GM04504 (cell line): ENCODE measurements around the gene KCNK5.

Source experiments
- DNase-seq: peaks from one replicate; pipeline ENCODE4 v3.0.0-alpha.2; 2012; ENCODE audit warnings: low read depth

The KCNK5 gene, protein sequence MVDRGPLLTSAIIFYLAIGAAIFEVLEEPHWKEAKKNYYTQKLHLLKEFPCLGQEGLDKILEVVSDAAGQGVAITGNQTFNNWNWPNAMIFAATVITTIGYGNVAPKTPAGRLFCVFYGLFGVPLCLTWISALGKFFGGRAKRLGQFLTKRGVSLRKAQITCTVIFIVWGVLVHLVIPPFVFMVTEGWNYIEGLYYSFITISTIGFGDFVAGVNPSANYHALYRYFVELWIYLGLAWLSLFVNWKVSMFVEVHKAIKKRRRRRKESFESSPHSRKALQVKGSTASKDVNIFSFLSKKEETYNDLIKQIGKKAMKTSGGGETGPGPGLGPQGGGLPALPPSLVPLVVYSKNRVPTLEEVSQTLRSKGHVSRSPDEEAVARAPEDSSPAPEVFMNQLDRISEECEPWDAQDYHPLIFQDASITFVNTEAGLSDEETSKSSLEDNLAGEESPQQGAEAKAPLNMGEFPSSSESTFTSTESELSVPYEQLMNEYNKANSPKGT

DNA sequence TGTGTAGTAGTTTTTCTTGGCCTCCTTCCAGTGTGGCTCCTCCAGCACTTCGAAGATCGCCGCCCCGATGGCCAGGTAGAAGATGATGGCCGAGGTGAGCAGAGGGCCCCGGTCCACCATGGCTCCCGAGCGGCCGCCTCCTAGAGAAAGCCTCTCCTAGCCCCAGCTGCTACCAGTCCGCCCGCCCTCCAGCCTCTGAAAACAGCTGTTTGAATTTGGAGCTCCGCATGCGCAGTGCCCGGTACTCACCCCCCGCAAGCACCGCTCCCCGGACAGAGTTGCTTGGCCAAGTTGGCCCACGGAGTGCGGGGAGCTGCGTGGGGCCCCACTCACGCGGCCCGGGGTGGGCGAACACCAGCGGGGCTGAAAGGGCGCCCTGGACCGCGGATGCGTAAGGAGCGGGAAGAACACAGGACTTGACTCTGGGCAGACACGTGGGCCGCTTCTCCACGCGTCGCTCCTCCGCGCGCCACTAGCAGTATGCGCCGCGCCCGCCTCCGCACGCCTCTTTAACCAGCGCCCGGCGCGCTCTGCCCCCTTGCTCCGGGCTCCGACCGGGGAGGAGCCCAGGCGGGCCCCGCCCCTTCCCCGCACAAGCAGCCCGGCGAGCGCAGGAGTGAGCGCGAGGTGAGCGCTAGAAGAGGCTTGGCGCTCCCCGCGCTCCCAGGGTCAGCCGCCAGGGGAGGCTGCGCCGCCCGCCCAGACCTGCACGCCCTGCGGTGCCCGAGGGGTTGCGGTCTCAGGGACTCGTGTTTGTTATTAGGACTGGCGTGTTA lies at the start of gene KCNK5:
Gene KCNK5, minus strand, starts transcription at position 484 of the 776 bp plus-strand sequence. Its CDS starts 364 bp downstream, at position 120.
- DNase-seq, result no peak

DNA sequence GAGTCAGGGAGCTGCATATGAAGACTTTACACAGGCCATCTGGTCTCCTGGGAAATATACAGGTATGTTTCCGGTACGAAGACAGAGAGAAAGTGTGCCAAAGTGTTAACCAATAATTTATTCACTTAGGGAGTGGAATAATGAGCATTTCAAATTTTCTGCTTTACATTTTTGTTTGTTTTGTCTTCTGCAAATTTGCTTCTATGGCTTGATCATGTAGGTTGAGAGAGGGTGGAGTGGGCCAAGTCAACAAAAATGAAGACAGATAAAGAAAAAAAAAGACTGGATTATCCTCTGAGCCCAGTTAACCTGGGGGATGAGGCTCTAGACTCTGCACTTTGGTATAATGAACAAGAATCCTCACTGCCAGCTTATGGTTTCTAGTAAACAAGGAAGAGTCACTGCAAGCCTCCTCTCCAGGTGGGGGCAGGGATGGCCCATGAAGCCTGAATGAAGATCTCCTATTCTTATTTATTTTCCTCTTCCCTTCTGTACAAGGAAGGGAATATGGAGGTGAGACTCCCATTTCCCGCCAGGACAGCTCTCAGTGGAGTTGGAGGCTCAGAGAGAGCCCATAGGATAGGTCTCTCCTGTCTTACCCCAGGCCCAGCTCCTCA lies 47.2 kb upstream of the KCNK5 start:
- DNase-seq, result no peak

DNA sequence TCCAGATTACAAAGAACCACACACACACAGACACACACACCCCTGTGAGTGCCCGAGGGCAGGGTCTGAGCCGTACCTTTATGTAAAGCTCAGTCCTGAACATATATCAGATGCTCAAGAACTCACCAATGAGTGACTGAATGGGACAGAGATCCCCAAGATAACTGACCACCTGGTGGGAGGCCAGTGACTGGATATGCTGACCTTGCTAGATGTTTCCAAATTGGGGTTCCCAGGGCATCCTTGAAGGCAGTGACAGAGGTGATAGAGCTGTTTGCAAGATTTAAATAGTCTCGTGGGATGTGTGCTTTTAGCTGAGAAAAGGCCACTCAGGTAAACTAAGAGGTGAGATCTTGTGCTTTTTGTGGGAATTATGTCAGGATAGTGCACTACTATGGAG lies 45.6 kb upstream of the KCNK5 start:
- no peak for DNase-seq

DNA sequence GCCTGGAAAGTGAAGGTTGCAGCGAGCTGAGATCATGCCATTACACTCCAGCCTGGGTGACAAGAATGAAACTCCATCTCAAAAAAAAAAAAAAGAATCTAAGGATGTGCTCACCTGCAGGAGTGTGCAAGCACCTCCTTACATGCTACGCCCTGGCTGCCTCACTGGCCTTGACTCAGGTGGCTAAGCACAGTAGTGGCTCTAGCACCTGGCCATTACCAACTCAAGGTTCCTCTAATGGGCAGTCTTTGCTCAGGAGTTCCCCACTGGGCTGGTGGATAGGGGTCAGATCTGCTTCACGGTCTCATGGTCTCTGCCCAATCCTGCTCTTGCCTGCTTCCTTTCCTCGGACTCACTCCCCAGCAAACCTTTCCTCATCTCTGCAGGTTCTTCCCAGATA lies 45.2 kb upstream of the KCNK5 start:
- no peak for DNase-seq

DNA sequence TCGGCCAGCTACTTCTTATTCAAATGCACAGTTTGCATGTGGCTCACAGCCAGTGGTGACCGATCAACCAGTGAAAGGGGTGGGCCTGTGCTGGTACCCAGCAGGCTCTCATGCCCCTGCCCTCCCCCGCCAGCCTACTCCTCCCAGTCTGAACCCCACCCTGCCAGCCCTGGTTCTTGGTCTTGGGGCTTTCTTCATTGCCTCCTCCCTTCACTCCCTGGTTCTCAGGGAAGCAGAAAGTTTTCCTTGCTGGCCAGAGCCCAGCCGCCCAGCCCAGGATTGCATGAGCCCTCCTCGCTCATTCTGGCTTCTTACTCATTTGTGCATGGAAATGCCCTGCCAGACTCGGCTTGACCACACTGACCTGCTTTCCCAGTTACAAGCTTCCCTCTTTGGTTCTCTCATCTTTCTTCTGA lies 44.1 kb upstream of the KCNK5 start:
- no peak for DNase-seq

DNA sequence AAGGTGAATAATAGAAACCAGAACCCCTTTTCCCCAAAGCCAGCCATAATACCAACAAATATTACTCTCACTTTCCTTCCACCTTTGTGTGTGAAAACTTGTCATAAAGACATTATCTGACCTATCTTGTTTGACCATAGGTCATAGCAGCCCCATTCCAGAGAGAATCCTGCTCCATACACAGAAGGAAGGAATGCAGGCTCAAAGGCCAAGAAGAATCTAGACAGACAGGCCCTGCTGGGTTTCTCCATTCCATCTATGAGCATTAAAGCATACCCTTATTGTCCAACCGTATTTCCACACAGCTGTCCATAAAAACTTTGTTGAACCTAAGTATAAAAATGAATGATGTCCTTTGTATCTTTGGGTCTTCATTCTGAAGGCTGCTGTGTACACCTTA lies 40.7 kb upstream of the KCNK5 start:
- DNase-seq, result no peak

DNA sequence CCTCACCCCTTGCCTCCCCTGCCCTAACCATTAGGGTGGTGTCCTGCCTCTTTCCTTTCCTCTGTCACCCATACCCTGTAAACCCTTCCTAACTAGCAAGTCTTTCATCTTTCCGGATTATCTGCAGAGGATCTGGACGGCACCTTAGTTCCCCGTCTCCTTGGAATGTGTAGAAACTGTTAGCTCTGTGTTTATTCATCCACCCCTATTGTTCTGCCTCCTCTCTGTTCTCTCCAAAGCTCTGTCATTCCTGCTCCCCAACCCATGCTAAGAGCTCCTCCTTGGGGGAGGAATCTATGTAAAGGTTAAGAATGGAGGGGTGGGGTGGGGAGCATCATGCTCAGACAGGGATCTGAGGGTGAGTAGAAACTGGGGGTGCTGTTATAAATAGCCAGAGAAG lies 39.4 kb upstream of the KCNK5 start:
- DNase-seq, result no peak

DNA sequence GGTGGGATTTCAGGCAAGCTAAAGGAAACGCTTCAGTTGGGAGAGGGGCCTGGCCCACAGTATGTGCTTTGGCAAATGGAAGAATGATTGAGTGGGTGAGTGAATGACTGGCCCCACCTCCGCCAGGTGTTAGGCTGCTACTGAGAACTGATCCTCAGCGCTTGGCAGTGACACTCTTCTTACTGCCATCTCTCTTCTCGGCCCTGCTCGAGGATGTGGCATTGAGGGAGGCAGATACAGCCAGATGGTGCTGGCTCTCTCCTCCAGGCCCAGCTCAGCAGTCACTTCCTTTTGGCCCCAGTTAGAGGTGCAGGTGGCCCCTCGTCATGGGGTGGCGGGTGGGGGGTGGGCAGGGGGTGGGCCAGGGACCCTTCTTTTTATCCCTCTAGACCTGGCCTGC lies 38.9 kb upstream of the KCNK5 start:
- no peak for DNase-seq

DNA sequence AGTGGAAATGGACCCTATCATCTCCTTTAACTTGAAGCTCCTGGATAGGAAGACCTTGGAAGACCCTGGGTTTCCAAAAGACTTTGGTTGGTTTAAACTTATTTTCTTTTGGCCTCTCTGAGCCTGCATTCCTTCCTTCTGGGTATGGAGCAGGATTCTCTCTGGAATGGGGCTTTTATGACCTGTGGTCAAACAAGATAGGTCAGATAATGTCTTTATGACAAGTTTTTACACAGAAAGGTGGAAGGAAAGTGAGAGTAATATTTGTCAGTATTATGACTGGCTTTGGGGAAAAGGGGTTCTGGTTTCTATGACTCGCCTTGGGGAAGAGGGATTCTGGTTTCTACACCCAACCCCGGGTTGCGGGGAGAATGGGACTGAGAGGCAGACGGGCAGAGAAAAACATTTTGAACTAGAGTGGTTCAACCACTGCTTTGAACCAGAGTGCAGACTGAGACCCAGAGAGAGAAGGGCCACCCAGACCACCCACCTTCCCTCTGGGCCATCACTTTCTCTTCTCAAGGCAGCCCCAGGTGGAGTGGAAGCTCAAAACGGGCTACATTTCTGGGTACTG lies 37.6 kb upstream of the KCNK5 start:
- DNase-seq, result no peak

DNA sequence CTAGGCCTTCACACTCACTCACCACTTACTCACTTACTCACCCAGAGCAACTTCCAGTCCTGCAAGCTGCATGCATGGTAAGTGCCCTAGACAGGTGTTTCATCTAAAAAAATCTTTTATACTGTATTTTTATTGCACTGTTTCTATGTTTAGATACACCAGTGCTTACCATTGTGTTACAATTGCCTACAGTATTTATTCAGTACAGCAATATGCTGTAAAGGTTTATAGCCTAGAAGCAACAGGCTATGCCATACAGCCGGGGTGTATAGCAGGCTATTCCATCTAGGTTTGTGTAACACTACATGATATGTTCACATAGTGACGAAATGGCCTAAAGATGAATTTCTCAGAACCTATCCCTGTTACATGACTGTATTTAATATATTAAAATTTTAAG lies 37.1 kb upstream of the KCNK5 start:
- DNase-seq, result no peak

DNA sequence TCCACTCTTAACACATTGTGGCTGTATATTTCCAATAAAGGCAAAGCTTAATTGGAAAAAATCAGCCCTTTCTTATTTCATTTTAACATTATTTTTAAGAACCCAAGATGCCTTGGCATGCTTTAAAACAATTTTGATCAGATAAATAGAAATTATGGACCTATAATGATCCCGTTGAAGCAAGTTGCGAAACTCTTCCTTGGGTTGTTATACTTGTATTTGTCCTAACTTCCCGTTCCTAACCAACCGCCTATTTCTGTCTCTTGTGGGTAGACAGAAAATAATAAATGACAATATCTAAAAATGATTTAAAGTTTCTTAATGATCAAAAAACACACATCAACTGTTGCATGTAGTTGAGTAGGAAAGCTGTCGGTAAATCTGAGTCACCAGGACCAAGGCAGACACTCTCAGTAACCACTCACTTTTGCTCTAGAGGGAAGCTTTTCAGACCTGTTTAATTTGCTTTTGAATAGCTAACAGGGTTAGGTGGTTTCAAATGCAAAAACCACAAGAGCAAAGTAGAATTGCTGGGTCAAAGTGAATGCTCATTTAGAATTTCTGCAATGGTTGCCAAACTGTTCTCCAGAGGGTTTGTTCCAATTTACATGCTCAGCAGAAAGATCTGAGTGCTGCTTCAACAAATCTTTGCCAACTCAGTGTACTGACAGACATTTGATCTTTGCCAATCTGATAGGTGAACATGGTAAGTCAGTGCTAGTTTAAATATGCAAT lies 34.2 kb upstream of the KCNK5 start:
- DNase-seq, result no peak

DNA sequence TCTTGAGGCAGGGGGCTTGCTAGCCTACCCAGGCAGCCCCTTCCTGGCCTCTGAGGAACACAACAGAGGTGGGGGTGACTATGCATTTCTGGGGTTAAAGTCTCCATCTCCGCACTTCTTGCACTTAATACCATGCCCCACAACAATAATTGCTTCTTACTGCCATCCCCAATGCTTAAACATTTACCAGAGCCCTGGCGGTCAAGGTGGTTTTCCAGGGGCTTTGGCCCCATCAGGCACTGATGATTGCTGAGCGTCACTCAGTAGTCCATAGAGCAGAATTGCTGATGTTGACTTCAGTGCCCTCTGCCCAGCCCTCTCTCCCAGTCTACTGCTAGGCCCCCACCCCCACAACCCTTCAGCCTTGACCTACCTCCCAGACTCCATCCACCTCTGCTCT lies 32.5 kb upstream of the KCNK5 start:
- no peak for DNase-seq

DNA sequence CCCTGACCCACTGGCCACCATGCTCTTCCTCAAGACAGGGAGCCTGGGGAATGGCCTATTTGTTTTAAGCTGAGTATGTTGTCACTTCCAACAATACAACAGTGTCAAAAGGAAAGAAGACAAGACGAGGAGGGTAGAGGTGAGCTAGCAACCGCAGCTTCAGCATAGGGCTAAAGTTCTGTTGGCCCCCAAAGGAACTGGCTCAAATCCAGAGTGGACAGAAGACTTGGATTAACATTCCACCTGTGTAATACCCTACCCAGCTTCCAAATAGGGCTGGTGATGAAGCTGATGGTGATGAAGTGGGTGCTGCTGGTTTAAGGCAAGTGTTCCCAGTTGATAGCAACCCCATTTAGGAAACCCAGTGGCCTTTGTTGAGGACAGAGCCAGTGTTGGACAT lies 31.7 kb upstream of the KCNK5 start:
- DNase-seq, result no peak

DNA sequence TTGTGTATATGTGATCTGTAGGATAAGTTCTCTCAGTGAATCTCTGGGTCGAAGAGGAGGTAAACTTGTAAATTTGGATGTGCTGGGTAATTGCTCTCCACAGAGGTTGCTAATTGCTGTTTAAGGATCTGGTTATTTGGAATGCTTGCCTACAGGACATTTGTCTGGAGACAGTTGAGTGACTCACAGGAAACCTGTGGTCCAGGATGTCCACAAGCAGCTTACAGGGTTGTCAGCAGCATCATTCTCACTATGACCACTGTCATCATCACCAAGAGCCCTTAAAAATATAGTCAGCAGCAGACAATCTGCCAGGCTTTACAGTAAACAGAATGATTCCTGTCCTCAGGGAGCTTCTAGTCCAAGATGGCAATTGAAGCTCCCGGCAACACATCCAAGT lies 31.2 kb upstream of the KCNK5 start:
- DNase-seq, result no peak

DNA sequence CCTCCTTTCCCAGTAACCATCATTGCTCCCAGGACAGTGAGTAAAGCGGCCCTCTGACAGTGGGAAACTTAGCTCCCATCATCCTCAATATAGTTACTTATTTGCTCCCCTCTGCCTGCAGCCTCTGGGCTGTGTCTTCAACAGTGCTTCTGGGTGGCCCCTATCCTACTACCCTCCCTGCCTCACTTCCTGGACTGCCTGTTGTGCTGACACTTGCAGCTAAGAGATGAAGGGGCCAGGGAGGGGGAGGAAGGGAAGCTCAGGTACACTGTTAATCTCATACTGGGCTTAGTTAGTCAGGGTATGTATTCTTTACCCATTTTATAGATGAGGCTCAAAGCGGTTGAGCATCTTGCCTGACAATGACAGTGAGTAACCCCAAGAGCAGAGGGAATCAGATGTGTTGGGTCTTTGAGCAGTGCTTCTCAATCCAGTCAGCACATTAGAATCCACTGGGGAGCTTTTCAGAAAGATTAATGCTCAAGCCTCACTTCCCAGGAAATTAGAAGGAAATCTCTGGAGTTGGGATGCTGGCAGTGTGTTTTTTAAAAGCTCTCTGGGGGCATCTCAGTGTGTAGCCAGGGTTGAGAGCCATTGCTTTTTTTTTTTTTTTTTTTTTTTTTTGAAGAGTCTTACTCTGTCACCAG lies 27.1 kb upstream of the KCNK5 start:
- DNase-seq, result no peak

DNA sequence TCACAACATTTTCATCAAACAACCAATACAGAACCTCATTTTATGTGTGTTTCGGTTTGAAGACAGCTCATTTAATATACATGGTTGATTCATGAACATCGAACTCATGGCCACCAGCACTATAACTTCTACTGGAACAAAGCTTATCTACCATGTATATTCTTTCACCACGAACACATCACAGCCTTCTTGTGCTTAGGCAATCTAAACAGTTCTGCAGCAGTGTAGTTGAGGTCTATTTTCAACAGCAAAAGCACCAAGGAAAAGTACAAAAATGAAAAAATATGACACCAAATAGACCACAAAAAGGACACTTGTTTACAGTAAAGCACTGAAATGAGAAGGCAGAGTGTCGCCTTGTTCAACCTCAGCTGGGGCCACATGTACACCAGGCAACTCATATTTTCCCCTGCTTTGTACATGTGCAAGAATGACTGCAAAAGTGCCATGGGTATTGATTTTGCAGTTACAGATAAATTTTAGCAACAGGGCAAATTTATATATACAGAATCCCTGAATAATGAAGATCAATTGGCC lies 25.8 kb upstream of the KCNK5 start:
- DNase-seq, result no peak

DNA sequence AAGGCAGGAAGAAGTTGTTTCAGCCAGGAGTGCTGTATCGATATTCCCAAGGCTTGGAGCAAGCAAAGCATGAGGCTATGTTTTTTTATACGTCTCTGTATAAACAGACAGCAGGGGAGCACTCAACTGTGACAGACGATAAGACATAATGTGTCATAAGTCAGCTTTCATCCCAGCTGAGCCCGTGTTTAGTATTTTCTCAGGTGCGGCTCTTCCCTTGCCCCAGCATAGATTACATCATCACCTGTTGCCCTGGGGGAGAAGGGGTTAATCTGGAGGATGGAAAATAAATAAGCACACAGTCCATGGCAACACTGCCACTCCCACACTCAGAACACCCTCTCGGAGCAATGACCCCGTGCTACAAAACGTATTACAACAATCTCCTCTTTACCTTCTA lies 22.1 kb upstream of the KCNK5 start:
- DNase-seq, result no peak

DNA sequence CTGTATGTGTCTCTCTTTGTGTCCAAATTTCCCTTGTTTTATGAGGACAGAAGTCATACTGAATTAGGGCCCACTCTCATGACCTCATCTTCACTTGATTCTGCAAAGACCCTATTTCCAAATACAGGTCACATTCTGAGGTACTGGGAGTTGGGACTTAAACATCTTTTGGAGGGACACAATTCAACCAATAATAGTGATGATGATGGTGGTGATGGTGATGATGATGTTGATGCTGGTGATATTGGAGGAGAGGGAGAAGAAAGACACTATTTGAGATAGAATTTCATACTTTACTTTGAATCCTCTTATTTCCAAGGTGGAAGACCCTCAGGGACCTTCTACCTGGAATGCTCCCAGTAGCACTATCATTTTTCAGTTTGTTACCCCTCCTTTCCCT lies 21.2 kb upstream of the KCNK5 start:
- no peak for DNase-seq

DNA sequence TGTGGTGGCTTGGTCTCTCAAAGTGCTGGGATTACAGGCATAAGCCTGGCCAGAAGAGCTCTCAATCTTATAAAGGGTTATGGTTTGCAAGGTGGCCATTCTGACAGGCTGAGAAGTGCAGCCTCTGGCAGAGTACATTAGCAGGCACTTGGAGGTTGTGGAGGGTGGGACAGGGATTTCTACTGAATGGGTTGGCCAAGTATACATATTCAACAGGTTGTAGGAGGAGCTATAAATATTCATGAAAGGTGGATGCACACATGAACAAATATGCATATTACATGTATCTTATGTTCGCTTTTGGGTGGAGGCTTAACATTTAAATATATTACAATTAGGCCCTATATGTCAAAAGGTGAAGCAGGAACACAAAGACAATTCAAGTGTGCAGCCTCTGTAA lies 20.0 kb upstream of the KCNK5 start:
- no peak for DNase-seq

DNA sequence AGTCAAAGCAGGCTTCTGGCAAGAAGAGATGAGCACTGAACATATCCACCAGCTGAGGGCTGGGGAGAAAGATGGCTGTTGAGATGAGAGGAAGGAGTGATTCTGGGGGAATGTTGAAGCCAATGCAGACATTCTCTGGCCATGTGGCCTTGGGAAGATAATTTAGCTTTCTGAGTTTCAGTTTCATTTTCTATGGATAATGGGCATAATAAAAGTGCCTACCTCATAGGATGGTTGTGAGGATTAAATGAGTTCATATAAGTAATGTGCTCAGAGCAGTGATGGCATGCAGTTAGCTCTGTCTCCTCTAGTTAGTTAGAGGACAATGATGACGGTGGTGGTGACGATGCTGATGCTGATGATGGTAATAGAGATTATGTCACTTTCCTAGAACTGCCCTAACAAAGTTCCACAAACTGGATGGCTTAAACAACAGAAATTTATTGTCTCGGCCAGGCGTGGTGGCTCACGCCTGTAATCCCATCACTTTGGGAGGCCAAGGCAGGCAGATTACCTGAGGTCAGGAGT lies 18.5 kb upstream of the KCNK5 start:
- DNase-seq, result no peak

DNA sequence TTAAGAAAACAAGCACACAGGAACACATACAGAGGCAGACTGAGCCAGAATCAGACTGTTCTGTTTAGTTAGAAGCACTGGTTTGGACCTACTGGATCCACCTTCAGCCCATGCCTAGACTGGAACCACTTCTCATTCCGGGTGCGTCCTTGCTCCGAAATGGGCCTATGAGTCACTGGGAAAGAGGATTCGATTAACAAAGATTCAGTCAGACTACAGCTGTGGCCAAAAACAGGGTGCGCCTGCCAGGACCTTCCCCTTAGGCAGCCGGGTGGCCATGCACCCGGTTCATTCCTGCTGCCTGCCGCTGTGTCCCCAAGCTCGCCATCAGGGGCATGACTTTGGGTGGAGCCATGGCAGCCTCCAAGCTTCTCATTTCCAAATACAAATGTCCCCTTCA lies 14.5 kb upstream of the KCNK5 start:
- DNase-seq, result no peak
